ENCODE measurements around the gene RNF38.

- TF ChIP-seq CTCF (IDR thresholded peaks at IDR 0.05): no peak
- TF ChIP-seq POLR2A (IDR thresholded peaks at IDR 0.05): no peak
- no peak for TF ChIP-seq EP300 (IDR thresholded peaks at IDR 0.05)
These were observed 80.9 kb downstream of the RNF38 start for GRCh38 chr9:36319183-36319582.
